Neutrophil (primary cell): ENCODE results near the gene MRPL47.

Experiments used
- H3K27ac ChIP-seq: fragments of 200-600 bp; sonication (generic); 2 replicates; pipeline ENCODE4 v1.5.1; 2016; ENCODE audit warnings: mild to moderate bottlenecking, moderate library complexity
- H3K27me3 ChIP-seq: fragments of 200-600 bp; sonication (generic); 2 replicates; pipeline ENCODE4 v1.6.0; 2016; ENCODE audit warnings: mild to moderate bottlenecking
- H3K36me3 ChIP-seq: fragments of 200-600 bp; sonication (generic); 2 replicates; pipeline ENCODE4 v1.5.1; 2017
- H3K4me1 ChIP-seq, 2 experiments: fragments of 200-600 bp in 1 of 2; sonication (generic) in 1 of 2; 1 replicate in 1 of 2; 2 replicates in 1 of 2; pipeline versions ENCODE4 v1.5.1 to v1.6.1; 2013 to 2016; ENCODE audit warnings: low read depth in 1 of 2, low read length in 1 of 2, mild to moderate bottlenecking in 1 of 2, moderate library complexity in 1 of 2; ENCODE audit not compliant: control insufficient read depth in 1 of 2, insufficient read depth in 1 of 2
- H3K4me3 ChIP-seq, 2 experiments: fragments of 200-600 bp in 1 of 2; sonication (generic) in 1 of 2; 1 replicate in 1 of 2; 2 replicates in 1 of 2; pipeline ENCODE4 v1.5.1; 2013 to 2016; ENCODE audit warnings: low read depth in 1 of 2, low read length in 1 of 2, mild to moderate bottlenecking in 1 of 2, moderate library complexity in 1 of 2
- H3K9me3 ChIP-seq: fragments of 200-600 bp; sonication (generic); 2 replicates; pipeline ENCODE4 v1.5.1; 2016
- CTCF ChIP-seq: fragments of 200-600 bp; sonication (generic); IDR thresholded peaks from 2 replicates; pipeline ENCODE4 v1.5.1; 2016; ENCODE audit warnings: antibody characterized with exemption

The MRPL47 gene

GRCh38 chr3:179558742-179559364, 45.6 kb downstream of the MRPL47 start:
- H3K4me3 ChIP-seq, result no peak overlapping the region
- peak; percentile 55 for TF ChIP-seq CTCF

DNA sequence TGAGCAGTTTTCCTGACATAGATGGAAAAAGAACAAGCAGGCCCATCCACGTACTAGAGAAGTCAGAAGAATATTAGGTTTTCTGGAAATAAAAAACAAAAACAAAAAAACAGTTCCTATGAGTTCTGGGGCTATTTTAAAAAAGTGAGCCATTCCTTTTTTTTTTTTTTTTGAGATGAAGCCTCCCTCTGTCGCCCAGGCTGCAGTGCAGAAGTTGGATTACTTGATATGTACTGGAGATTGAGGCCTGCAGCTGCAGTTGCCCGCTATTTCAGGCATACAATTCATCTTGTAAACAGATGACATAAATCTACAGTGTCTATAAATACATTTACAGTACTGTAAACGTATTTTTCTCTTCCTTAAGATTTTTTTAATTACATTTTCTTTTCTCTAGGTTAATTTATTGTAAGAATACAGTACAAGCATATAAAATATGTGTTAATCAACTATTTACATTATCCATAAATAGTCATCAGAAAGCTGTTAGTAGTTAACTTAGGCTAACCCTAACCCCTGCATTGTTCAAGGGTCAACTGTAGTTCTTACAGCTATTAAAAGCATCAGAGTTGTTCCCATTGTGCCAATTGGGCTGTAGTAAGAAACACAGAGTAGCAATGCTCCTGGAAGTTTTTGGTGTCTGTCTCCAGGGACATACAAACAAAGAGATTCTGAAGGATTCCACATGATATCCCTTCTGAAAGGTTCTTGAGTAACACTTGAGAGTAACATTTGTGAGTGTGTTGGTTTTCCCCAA, 52.9 kb downstream of the MRPL47 start:
- no peaks in the 10 kb centered on the region for H3K4me1 ChIP-seq

More at GRCh38 chr3:179558742-179559364, 45.6 kb downstream of the MRPL47 start:
- Histone ChIP-seq H3K4me1 (peaks cover 7 to 12% of the 10 kb centered on the region in 2 experiments), H3K9me3 (no peaks in the 10 kb centered on the region), H3K36me3 (no peaks in the 10 kb centered on the region), H3K27me3 (no peaks in the 10 kb centered on the region), H3K27ac (no peak overlapping the region)

DNA sequence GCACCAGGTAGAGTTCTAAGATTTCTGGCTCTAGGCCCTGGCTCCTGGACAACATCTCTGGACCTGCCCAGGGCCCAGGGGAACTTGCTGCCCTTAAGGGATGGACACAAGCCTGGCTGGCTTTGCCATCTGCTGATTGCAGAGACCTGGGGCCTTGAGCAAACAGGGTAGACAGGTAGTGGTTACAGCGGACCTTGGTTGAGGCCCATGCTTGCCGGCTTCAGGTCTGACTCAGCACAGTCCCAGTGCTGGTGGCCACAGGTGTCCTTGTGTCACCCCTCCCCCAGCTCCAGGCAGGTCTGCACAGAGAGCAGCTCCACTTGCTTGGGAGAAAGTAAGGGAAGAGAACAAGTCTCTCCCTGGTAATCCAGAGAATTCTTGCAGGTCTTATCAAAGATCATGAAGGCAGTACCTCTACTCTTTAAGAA, 57.6 kb downstream of the MRPL47 start:
- H3K4me1 ChIP-seq, result no peaks in the 10 kb centered on the region
- H3K27ac ChIP-seq, result no peak overlapping the region
- no peak for TF ChIP-seq CTCF
- H3K4me3 ChIP-seq, result no peak overlapping the region
- H3K36me3 ChIP-seq, result no peaks in the 10 kb centered on the region
- no peaks in the 10 kb centered on the region for H3K27me3 ChIP-seq
- no peaks in the 10 kb centered on the region for H3K9me3 ChIP-seq

More for the DNA sequence above, 52.9 kb downstream of the MRPL47 start:
- Histone ChIP-seq H3K9me3 (no peaks in the 10 kb centered on the region), H3K27me3 (no peaks in the 10 kb centered on the region), H3K4me3 (no peak overlapping the region), H3K27ac (no peak overlapping the region), H3K36me3 (no peaks in the 10 kb centered on the region)
- no peak for TF ChIP-seq CTCF

DNA sequence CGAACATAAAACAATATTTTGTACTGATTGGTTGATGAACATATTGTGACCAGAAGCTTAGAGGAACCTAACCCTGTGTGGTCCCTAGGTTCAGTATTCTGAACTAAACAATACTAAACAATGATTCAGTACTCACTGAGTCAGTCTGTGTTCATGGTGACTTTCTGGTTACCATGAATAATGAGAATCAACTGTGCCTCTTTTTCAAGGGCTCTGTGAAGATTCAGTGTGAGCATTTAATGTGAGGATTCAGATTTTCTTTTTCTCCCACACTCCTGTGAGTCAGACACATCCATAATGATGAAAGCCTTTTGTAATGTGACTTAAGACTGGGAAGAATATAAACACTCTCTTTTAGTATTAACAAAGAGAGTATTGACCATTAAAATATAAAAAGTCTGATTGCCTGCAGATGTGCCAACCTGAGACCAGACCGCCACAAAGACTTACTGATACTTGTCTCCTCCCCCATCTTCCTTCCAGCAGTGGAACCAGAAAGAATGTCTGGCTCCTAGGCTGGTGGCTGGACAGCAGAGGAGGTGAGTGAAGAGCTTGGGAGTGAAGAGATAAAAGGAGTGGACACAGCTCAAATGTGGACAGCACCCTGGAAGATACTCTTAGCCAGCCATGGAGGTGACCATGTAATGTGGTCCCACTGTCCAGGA, 59.3 kb downstream of the MRPL47 start:
- Histone ChIP-seq H3K4me3 (no peak overlapping the region), H3K36me3 (no peaks in the 10 kb centered on the region), H3K9me3 (no peaks in the 10 kb centered on the region), H3K27ac (no peak overlapping the region), H3K4me1 (no peaks in the 10 kb centered on the region), H3K27me3 (no peaks in the 10 kb centered on the region)
- TF ChIP-seq CTCF, result no peak

- no peaks in the 10 kb centered on the region for H3K9me3 ChIP-seq
- no peak overlapping the region for H3K4me3 ChIP-seq
- no peaks in the 10 kb centered on the region for H3K4me1 ChIP-seq
- H3K27ac ChIP-seq, result no peak overlapping the region
- H3K27me3 ChIP-seq, result no peaks in the 10 kb centered on the region
- H3K36me3 ChIP-seq, result no peaks in the 10 kb centered on the region
- TF ChIP-seq CTCF, result no peak
Measured at GRCh38 chr3:179542375-179542774, 62.1 kb downstream of the MRPL47 start.
